ENCODE measurements around the gene ST3GAL5. TPM values are rescaled to one million over a fixed set of nuclear protein-coding genes. Genes with fewer than 3 reads are reported as not detected.

Gene ST3GAL5
- total RNA-seq, 1 experiment from 2014 or later = 25.3 TPM

GRCh38 chr2:85865539-85866164 is 23.1 kb downstream of the ST3GAL5 start:
- no peak overlapping the region for H3K4me3 ChIP-seq (ENCODE audit: low read depth, low read length, poor library complexity, severe bottlenecking)
- TF ChIP-seq CTCF (conservative IDR thresholded peaks at IDR 0.05; ENCODE audit: low read depth, low read length) = no peak
- TF ChIP-seq EZH2 (IDR thresholded peaks at IDR 0.05; ENCODE audit: borderline replicate concordance, low read depth, low read length, poor library complexity, severe bottlenecking) = no peak
- peaks cover 18% of the 10 kb centered on the region for H3K4me1 ChIP-seq (ENCODE audit: insufficient read depth, low read length, poor library complexity, severe bottlenecking)
- intact Hi-C loops (cut with micrococcal nuclease; ENCODE audit: unreplicated experiment) = no loop called here
- no peaks in the 10 kb centered on the region for H3K9me3 ChIP-seq (ENCODE audit: low read depth, low read length, poor library complexity, severe bottlenecking)
- POLR2A ChIA-PET (ENCODE audit: low non-redundant PET) = no interaction called here
- DNase-seq (ENCODE audit: low spot score) = no peak
- H3K27ac ChIP-seq (ENCODE audit: low read depth, low read length, poor library complexity, severe bottlenecking) = no peak overlapping the region
- BruUV-seq (replicated peaks) = no TSS peak
- CTCF ChIA-PET = no interaction called here
- no peaks in the 10 kb centered on the region for H3K27me3 ChIP-seq (replicated peaks; ENCODE audit: insufficient read depth, low read depth, low read length, poor library complexity)
- no peaks in the 10 kb centered on the region for H3K36me3 ChIP-seq (ENCODE audit: insufficient read depth, low read length, poor library complexity, severe bottlenecking)

DNA sequence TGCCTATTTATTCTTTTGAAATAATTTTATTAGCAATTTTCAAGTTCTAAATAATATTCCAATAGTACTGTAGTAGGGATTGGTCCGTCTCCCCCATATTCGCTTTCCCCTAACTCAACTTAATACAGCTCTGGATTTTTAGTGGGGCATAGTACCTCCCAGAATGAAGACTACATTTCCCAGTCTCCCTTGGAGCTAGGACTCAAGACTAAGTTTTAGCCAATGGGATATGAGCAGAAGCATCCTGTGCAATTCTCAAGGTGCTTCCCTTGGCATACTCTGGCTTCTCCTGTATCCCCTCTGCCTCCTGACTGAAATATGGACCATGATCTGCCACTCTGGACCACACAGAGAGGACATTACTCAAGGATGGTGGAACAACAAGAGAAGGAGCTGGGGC is 24.1 kb downstream of the ST3GAL5 start:
- H3K36me3 ChIP-seq (ENCODE audit: insufficient read depth, low read length, poor library complexity, severe bottlenecking) = no peaks in the 10 kb centered on the region
- H3K27ac ChIP-seq (ENCODE audit: low read depth, low read length, poor library complexity, severe bottlenecking) = no peak overlapping the region
- ChIA-PET POLR2A (ENCODE audit: low non-redundant PET) (no interaction called here), CTCF (no interaction called here)
- H3K4me1 ChIP-seq (ENCODE audit: insufficient read depth, low read length, poor library complexity, severe bottlenecking) = peaks cover 18% of the 10 kb centered on the region
- intact Hi-C loops (cut with micrococcal nuclease; ENCODE audit: unreplicated experiment) = no loop called here
- no peak overlapping the region for H3K4me3 ChIP-seq (ENCODE audit: low read depth, low read length, poor library complexity, severe bottlenecking)
- H3K27me3 ChIP-seq (replicated peaks; ENCODE audit: insufficient read depth, low read depth, low read length, poor library complexity) = no peaks in the 10 kb centered on the region
- H3K9me3 ChIP-seq (ENCODE audit: low read depth, low read length, poor library complexity, severe bottlenecking) = no peaks in the 10 kb centered on the region
- no peak for DNase-seq (ENCODE audit: low spot score)
- TF ChIP-seq CTCF (conservative IDR thresholded peaks at IDR 0.05; ENCODE audit: low read depth, low read length) (no peak), EZH2 (IDR thresholded peaks at IDR 0.05; ENCODE audit: borderline replicate concordance, low read depth, low read length, poor library complexity, severe bottlenecking) (no peak)
- BruUV-seq (replicated peaks) = no TSS peak

DNA sequence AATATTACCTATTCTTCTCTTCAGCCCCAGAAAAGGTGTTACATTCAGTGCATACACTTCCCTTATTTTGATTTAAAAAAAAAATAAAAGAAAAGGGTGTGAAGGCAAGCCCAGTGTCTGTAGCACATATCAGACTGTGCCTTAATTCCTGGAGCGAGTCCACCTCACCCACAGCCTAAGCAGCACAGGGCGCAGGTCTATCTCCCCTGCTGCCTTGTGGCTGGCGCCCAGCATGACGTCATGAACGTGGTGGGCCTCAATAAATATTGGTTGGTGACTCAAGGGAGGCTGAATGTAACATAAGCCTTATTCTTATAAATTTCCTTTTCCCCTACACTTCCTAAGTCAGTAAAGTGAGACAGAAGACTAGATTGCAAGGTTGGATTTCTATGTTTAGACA is 26.4 kb downstream of the ST3GAL5 start:
- Histone ChIP-seq H3K27ac (ENCODE audit: low read depth, low read length, poor library complexity, severe bottlenecking) (no peak overlapping the region), H3K27me3 (replicated peaks; ENCODE audit: insufficient read depth, low read depth, low read length, poor library complexity) (no peaks in the 10 kb centered on the region), H3K36me3 (ENCODE audit: insufficient read depth, low read length, poor library complexity, severe bottlenecking) (no peaks in the 10 kb centered on the region), H3K4me3 (ENCODE audit: low read depth, low read length, poor library complexity, severe bottlenecking) (no peak overlapping the region), H3K4me1 (ENCODE audit: insufficient read depth, low read length, poor library complexity, severe bottlenecking) (peaks cover 18% of the 10 kb centered on the region), H3K9me3 (ENCODE audit: low read depth, low read length, poor library complexity, severe bottlenecking) (no peaks in the 10 kb centered on the region)
- intact Hi-C loops (cut with micrococcal nuclease; ENCODE audit: unreplicated experiment) = no loop called here
- ChIA-PET POLR2A (ENCODE audit: low non-redundant PET) (no interaction called here), CTCF (interaction anchor here (0.8 kb wide), 1 partner anchor 174 kb away, joined by 3 read pairs; no protein-coding TSS in a partner anchor)
- peak; percentile 44 for DNase-seq (ENCODE audit: low spot score)
- TF ChIP-seq CTCF (conservative IDR thresholded peaks at IDR 0.05; ENCODE audit: low read depth, low read length) = no peak
- no peak for TF ChIP-seq EZH2 (IDR thresholded peaks at IDR 0.05; ENCODE audit: borderline replicate concordance, low read depth, low read length, poor library complexity, severe bottlenecking)
- no TSS peak for BruUV-seq (replicated peaks)

All from A673 (cell line).